GM12878 (cell line): ENCODE results near the gene GNG12. TPM values are rescaled to one million over a fixed set of nuclear protein-coding genes. Genes with fewer than 3 reads are reported as not detected.

Experiments
- CBX3 ChIP-seq: fragments of 200-600 bp; sonication (generic); IDR thresholded peaks from 2 replicates; pipeline ENCODE4 v1.6.1; 2016; ENCODE audit warnings: low read depth, borderline replicate concordance
- CBX5 ChIP-seq: sonication (generic); IDR thresholded peaks from 2 replicates; pipeline ENCODE4 v1.6.1; 2016; ENCODE audit warnings: low read depth, moderate library complexity, mild to moderate bottlenecking, inconsistent platforms
- CHD1 ChIP-seq: IDR thresholded peaks from 2 replicates; pipeline ENCODE4 v1.6.1; 2012; ENCODE audit warnings: low read depth, low read length, improper control_type of control experiment
- DPF2 ChIP-seq: fragments of 450-650 bp; IDR thresholded peaks from 2 replicates; pipeline ENCODE4 v1.6.1; 2017; ENCODE audit warnings: mild to moderate bottlenecking
- EP300 ChIP-seq, 2 experiments: fragments of 150-350 bp in 1 of 2; IDR thresholded peaks; 2 replicates each; pipeline ENCODE4 v1.6.1; 2011 to 2012; ENCODE audit warnings: low read depth in 2 of 2, low read length in 2 of 2, borderline replicate concordance in 1 of 2, improper control_type of control experiment in 1 of 2, inconsistent platforms in 1 of 2; ENCODE audit not compliant: control insufficient read depth in 1 of 2
- FOXK2 ChIP-seq: fragments of 450-650 bp; IDR thresholded peaks from 2 replicates; pipeline ENCODE4 v1.6.1; 2017; ENCODE audit warnings: mild to moderate bottlenecking, moderate library complexity
- HDAC6 ChIP-seq: fragments of 200-600 bp; sonication (generic); IDR thresholded peaks from one replicate; pipeline ENCODE4 v1.8.0; 2017; ENCODE audit warnings: antibody characterized with exemption; ENCODE audit not compliant: unreplicated experiment
- IKZF1 ChIP-seq: fragments of 450-650 bp; conservative IDR thresholded peaks from 2 replicates; pipeline ENCODE4 v1.6.1; 2017; ENCODE audit warnings: antibody characterized with exemption, mild to moderate bottlenecking
- JUNB ChIP-seq: IDR thresholded peaks from 2 replicates; pipeline ENCODE4 v1.6.1; 2016; ENCODE audit warnings: antibody characterized with exemption, mild to moderate bottlenecking
- KDM1A ChIP-seq: fragments of 200-600 bp; sonication (generic); IDR thresholded peaks from 2 replicates; pipeline ENCODE4 v1.6.1; 2016; ENCODE audit warnings: borderline replicate concordance
- MYC ChIP-seq: IDR thresholded peaks from 2 replicates; pipeline ENCODE4 v1.6.1; 2011; ENCODE audit warnings: mild to moderate bottlenecking, low read length, moderate library complexity, inconsistent platforms; ENCODE audit not compliant: insufficient read depth, insufficient replicate concordance, insufficient read length, severe bottlenecking
- NR2F1 ChIP-seq: fragments of 450-650 bp; conservative IDR thresholded peaks from 2 replicates; pipeline ENCODE4 v1.6.1; 2017; ENCODE audit warnings: mild to moderate bottlenecking
- NRF1 ChIP-seq: conservative IDR thresholded peaks from 2 replicates; pipeline ENCODE4 v1.6.1; 2011; ENCODE audit warnings: mild to moderate bottlenecking, low read depth, low read length, improper control_type of control experiment
- PML ChIP-seq: IDR thresholded peaks from 2 replicates; pipeline ENCODE4 v1.6.1; 2012; ENCODE audit warnings: low read length, inconsistent platforms
- RFX5 ChIP-seq: IDR thresholded peaks from 2 replicates; pipeline ENCODE4 v1.6.1; 2011; ENCODE audit warnings: low read depth, low read length, improper control_type of control experiment
- STAT1 ChIP-seq: fragments of 450-650 bp; conservative IDR thresholded peaks from 2 replicates; pipeline ENCODE4 v1.6.1; 2014; ENCODE audit warnings: antibody characterized with exemption, mild to moderate bottlenecking
- STAT3 ChIP-seq: IDR thresholded peaks from 2 replicates; pipeline ENCODE4 v1.6.1; 2011; ENCODE audit warnings: low read depth, low read length, improper control_type of control experiment
- polyA plus RNA-seq, 11 experiments: library from polyadenylated mRNA; depleted of rRNA in 4 of 11; unstranded in 6 of 11; stranded (reverse) in 5 of 11; fragments of >200 nt; fragmentation: Nextera tagmentation in 4 of 11; fragmentation: Illumina TruSeq in 1 of 11; extraction: Ambion mirVana in 4 of 11; extraction: Trizol in 1 of 11; gene quantifications; 1 replicate in 1 of 11; 2 replicates in 10 of 11; pipeline versions ENCODE4 v1.2.1 to v1.2.3, GENCODE V29; 2011 to 2016; ENCODE audit warnings: inconsistent platforms in 2 of 11, missing spikeins in 2 of 11, low read depth in 1 of 11
- total RNA-seq, 4 experiments: library from RNA; depleted of rRNA in 3 of 4; stranded (reverse); fragments of >200 nt in 3 of 4; fragmentation: Illumina TruSeq in 1 of 4; extraction: Trizol in 1 of 4; gene quantifications; 2 replicates each; pipeline versions ENCODE4 v1.2.1 to v1.2.3, GENCODE V29; 2013 to 2021
- TF ChIP-seq, protein P1 (sequence below): fragments of 450-650 bp; IDR thresholded peaks from 2 replicates; pipeline ENCODE4 v1.6.1; 2017; ENCODE audit warnings: mild to moderate bottlenecking, moderate library complexity
- TF ChIP-seq, protein P2 (sequence below): IDR thresholded peaks from 2 replicates; pipeline ENCODE4 v1.6.1; 2011; ENCODE audit warnings: low read depth, low read length, improper control_type of control experiment, borderline replicate concordance
- TF ChIP-seq, protein P3 (sequence below): fragments of 450-650 bp; formaldehyde crosslinking; IDR thresholded peaks from 2 replicates; pipeline ENCODE4 v1.4.0; 2022; ENCODE audit warnings: mild to moderate bottlenecking, moderate library complexity
- TF ChIP-seq, protein P4 (sequence below): fragments of 450-650 bp; IDR thresholded peaks from 2 replicates; pipeline ENCODE4 v1.6.1; 2016; ENCODE audit warnings: mild to moderate bottlenecking
- TF ChIP-seq, protein P5 (sequence below): IDR thresholded peaks from 2 replicates; pipeline ENCODE4 v1.6.1; 2011; ENCODE audit warnings: mild to moderate bottlenecking, low read depth, low read length, moderate library complexity; ENCODE audit not compliant: insufficient replicate concordance

Gene GNG12
- total and polyA plus RNA-seq, 10 of the 15 experiments (the other 5 are each of a cell fraction or from before 2014, with no cell fraction given) = 0.22 to 32.8 (median 0.35) TPM

DNA sequence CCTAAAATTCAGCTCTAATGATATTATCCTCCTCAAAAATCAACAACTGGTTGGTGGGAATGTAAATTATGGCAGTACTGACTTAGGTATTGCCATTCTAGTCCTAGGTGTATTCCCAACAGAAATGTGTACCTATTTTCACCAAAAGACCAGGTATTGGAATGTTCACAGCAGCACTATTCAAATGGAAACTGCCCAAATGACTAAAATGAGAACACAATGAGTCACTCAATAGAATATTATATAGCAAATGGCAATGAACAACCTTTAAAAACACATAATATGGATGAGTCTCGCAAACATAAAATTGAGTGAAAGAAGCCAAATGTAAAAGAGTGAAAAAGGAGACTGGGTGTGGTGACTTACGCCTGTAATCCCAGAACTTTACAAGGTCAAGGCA is 103.4 kb downstream of the GNG12 start (continued):
- TF ChIP-seq, protein P1, sequence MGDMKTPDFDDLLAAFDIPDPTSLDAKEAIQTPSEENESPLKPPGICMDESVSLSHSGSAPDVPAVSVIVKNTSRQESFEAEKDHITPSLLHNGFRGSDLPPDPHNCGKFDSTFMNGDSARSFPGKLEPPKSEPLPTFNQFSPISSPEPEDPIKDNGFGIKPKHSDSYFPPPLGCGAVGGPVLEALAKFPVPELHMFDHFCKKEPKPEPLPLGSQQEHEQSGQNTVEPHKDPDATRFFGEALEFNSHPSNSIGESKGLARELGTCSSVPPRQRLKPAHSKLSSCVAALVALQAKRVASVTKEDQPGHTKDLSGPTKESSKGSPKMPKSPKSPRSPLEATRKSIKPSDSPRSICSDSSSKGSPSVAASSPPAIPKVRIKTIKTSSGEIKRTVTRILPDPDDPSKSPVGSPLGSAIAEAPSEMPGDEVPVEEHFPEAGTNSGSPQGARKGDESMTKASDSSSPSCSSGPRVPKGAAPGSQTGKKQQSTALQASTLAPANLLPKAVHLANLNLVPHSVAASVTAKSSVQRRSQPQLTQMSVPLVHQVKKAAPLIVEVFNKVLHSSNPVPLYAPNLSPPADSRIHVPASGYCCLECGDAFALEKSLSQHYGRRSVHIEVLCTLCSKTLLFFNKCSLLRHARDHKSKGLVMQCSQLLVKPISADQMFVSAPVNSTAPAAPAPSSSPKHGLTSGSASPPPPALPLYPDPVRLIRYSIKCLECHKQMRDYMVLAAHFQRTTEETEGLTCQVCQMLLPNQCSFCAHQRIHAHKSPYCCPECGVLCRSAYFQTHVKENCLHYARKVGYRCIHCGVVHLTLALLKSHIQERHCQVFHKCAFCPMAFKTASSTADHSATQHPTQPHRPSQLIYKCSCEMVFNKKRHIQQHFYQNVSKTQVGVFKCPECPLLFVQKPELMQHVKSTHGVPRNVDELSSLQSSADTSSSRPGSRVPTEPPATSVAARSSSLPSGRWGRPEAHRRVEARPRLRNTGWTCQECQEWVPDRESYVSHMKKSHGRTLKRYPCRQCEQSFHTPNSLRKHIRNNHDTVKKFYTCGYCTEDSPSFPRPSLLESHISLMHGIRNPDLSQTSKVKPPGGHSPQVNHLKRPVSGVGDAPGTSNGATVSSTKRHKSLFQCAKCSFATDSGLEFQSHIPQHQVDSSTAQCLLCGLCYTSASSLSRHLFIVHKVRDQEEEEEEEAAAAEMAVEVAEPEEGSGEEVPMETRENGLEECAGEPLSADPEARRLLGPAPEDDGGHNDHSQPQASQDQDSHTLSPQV = no peak
- TF ChIP-seq MYC = no peak
- no peak for TF ChIP-seq CBX5
- peak in 1 of 2 experiments; percentile 57; a peak in 1 of 4 replicates for TF ChIP-seq EP300 (IDR thresholded peaks at IDR 0.05; ENCODE audit: borderline replicate concordance in 1 of 2, control insufficient read depth in 1 of 2, low read depth in 2 of 2, low read length in 2 of 2)
- TF ChIP-seq HDAC6 = no peak
- TF ChIP-seq, protein P2, sequence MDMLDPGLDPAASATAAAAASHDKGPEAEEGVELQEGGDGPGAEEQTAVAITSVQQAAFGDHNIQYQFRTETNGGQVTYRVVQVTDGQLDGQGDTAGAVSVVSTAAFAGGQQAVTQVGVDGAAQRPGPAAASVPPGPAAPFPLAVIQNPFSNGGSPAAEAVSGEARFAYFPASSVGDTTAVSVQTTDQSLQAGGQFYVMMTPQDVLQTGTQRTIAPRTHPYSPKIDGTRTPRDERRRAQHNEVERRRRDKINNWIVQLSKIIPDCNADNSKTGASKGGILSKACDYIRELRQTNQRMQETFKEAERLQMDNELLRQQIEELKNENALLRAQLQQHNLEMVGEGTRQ = no peak
- TF ChIP-seq, protein P3, sequence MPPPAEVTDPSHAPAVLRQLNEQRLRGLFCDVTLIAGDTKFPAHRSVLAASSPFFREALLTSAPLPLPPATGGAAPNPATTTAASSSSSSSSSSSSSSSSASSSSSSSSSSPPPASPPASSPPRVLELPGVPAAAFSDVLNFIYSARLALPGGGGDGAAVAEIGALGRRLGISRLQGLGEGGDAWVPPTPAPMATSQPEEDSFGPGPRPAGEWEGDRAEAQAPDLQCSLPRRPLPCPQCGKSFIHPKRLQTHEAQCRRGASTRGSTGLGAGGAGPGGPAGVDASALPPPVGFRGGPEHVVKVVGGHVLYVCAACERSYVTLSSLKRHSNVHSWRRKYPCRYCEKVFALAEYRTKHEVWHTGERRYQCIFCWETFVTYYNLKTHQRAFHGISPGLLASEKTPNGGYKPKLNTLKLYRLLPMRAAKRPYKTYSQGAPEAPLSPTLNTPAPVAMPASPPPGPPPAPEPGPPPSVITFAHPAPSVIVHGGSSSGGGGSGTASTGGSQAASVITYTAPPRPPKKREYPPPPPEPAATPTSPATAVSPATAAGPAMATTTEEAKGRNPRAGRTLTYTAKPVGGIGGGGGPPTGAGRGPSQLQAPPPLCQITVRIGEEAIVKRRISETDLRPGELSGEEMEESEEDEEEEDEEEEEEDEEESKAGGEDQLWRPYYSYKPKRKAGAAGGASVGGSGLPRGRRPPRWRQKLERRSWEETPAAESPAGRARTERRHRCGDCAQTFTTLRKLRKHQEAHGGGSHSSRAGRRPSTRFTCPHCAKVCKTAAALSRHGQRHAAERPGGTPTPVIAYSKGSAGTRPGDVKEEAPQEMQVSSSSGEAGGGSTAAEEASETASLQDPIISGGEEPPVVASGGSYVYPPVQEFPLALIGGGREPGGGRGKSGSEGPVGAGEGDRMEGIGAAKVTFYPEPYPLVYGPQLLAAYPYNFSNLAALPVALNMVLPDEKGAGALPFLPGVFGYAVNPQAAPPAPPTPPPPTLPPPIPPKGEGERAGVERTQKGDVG (CRISPR knock-in tag) = no peak
- TF ChIP-seq NR2F1 = no peak
- no peak for TF ChIP-seq FOXK2
- TF ChIP-seq KDM1A = no peak
- no peak for TF ChIP-seq STAT3
- peak; percentile 83 for TF ChIP-seq DPF2
- TF ChIP-seq JUNB = peak; percentile 99
- TF ChIP-seq STAT1 = no peak
- no peak for TF ChIP-seq RFX5
- no peak for TF ChIP-seq CBX3
- peak; percentile 78 for TF ChIP-seq IKZF1
- TF ChIP-seq, protein P4, sequence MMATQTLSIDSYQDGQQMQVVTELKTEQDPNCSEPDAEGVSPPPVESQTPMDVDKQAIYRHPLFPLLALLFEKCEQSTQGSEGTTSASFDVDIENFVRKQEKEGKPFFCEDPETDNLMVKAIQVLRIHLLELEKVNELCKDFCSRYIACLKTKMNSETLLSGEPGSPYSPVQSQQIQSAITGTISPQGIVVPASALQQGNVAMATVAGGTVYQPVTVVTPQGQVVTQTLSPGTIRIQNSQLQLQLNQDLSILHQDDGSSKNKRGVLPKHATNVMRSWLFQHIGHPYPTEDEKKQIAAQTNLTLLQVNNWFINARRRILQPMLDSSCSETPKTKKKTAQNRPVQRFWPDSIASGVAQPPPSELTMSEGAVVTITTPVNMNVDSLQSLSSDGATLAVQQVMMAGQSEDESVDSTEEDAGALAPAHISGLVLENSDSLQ = no peak
- no peak for TF ChIP-seq CHD1
- TF ChIP-seq, protein P5, sequence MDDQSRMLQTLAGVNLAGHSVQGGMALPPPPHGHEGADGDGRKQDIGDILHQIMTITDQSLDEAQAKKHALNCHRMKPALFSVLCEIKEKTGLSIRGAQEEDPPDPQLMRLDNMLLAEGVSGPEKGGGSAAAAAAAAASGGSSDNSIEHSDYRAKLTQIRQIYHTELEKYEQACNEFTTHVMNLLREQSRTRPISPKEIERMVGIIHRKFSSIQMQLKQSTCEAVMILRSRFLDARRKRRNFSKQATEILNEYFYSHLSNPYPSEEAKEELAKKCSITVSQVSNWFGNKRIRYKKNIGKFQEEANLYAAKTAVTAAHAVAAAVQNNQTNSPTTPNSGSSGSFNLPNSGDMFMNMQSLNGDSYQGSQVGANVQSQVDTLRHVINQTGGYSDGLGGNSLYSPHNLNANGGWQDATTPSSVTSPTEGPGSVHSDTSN = no peak
- no peak for TF ChIP-seq NRF1
- TF ChIP-seq PML = no peak
